ENCODE results near the gene TMEM119.
"Not testable (repeated sequence)": the region's sequence is repeated elsewhere in the genome, so short reads cannot be mapped to it uniquely, and the experiment has no call there.

Gene TMEM119

GRCh38 chr12:108581311-108582227 is 16.3 kb downstream of the TMEM119 start:
- no peak for FAIRE-seq

GRCh38 chr12:108580531-108580930 is 17.4 kb downstream of the TMEM119 start:
- FAIRE-seq = no peak

GRCh38 chr12:108578813-108579212 is 19.1 kb downstream of the TMEM119 start:
- no peak for FAIRE-seq

- FAIRE-seq = no peak
Measured at GRCh38 chr12:108578264-108578663, 19.6 kb downstream of the TMEM119 start.

- no peak for FAIRE-seq
Measured at GRCh38 chr12:108577458-108577857, 20.4 kb downstream of the TMEM119 start.

GRCh38 chr12:108576660-108577234 is 21.1 kb downstream of the TMEM119 start:
- FAIRE-seq = no peak

- FAIRE-seq = no peak
Measured at GRCh38 chr12:108575199-108575912, 22.5 kb downstream of the TMEM119 start.

- FAIRE-seq = not testable (repeated sequence)
Measured at GRCh38 chr12:108574276-108574675, 23.6 kb downstream of the TMEM119 start.

- FAIRE-seq = no peak
Measured at GRCh38 chr12:108573317-108573716, 24.6 kb downstream of the TMEM119 start.

GRCh38 chr12:108572166-108572790 is 25.6 kb downstream of the TMEM119 start:
- no peak for FAIRE-seq

GRCh38 chr12:108571609-108572165 is 26.2 kb downstream of the TMEM119 start:
- FAIRE-seq = no peak

GRCh38 chr12:108570743-108571608 is 26.9 kb downstream of the TMEM119 start:
- FAIRE-seq = no peak

- FAIRE-seq = no peak
Measured at GRCh38 chr12:108568338-108569154, 29.3 kb downstream of the TMEM119 start.

- FAIRE-seq = no peak
Measured at GRCh38 chr12:108567406-108568337, 30.2 kb downstream of the TMEM119 start.

- no peak for FAIRE-seq
Measured at GRCh38 chr12:108566452-108566851, 31.4 kb downstream of the TMEM119 start.

- no peak for FAIRE-seq
Measured at GRCh38 chr12:108565976-108566375, 31.9 kb downstream of the TMEM119 start.

GRCh38 chr12:108565146-108565545 is 32.7 kb downstream of the TMEM119 start:
- no peak for FAIRE-seq

- FAIRE-seq = no peak
Measured at GRCh38 chr12:108564724-108565123, 33.2 kb downstream of the TMEM119 start.

GRCh38 chr12:108563804-108564151 is 34.1 kb downstream of the TMEM119 start:
- no peak for FAIRE-seq

Data from endometrium (tissue), 2 donors.